RWPE2 (cell line): ENCODE results near the gene STK39.

ENCODE experiments used
- ATAC-seq: fragments of 200-7000 bp; cut with Tn5 transposase; 3 replicates; pipeline ENCODE4 v1.9.1; 2021; ENCODE audit warnings: low read depth
- DNase-seq: peaks from one replicate; pipeline ENCODE4 v3.0.0-alpha.2; 2020; ENCODE audit warnings: low spot score
- H3K27ac ChIP-seq: fragments of 450-650 bp; 2 replicates; pipeline ENCODE4 v1.5.1; 2017; ENCODE audit warnings: mild to moderate bottlenecking; ENCODE audit not compliant: poor library complexity, severe bottlenecking
- H3K27me3 ChIP-seq: fragments of 250-450 bp; sonication (Bioruptor Pico); 2 replicates; pipeline ENCODE4 v1.5.1; 2021; ENCODE audit warnings: mild to moderate bottlenecking, moderate library complexity; ENCODE audit not compliant: insufficient read depth, poor library complexity, severe bottlenecking
- H3K36me3 ChIP-seq: fragments of 250-450 bp; sonication (Bioruptor Pico); 2 replicates; pipeline ENCODE4 v1.5.1; 2020; ENCODE audit warnings: low read depth, mild to moderate bottlenecking, moderate library complexity
- H3K4me1 ChIP-seq: fragments of 250-450 bp; sonication (Bioruptor Pico); 2 replicates; pipeline ENCODE4 v1.5.1; 2021; ENCODE audit warnings: mild to moderate bottlenecking, moderate library complexity; ENCODE audit not compliant: insufficient read depth, poor library complexity, severe bottlenecking
- H3K4me3 ChIP-seq: fragments of 250-450 bp; sonication (Bioruptor Pico); 2 replicates; pipeline ENCODE4 v1.5.1; 2021; ENCODE audit warnings: mild to moderate bottlenecking, moderate library complexity; ENCODE audit not compliant: severe bottlenecking
- H3K9me3 ChIP-seq: fragments of 250-450 bp; sonication (Bioruptor Pico); 2 replicates; pipeline ENCODE4 v1.5.1; 2021; ENCODE audit warnings: mild to moderate bottlenecking, moderate library complexity; ENCODE audit not compliant: severe bottlenecking
- CTCF ChIP-seq: fragments of 450-650 bp; IDR thresholded peaks from one replicate; pipeline ENCODE4 v1.5.1; 2017; ENCODE audit warnings: mild to moderate bottlenecking, moderate library complexity; ENCODE audit not compliant: poor library complexity, severe bottlenecking

The STK39 gene

GRCh38 chr2:168157070-168157469 is 90.3 kb downstream of the STK39 start:
- ATAC-seq (no peak; the same call in 2 of the 3 replicates), DNase-seq (no peak)
- Histone ChIP-seq H3K36me3 (peaks cover 21% of the 10 kb centered on the region), H3K4me3 (no peak overlapping the region), H3K27ac (peak overlapping the region; percentile 3), H3K4me1 (peaks cover 18% of the 10 kb centered on the region), H3K9me3 (no peaks in the 10 kb centered on the region), H3K27me3 (no peaks in the 10 kb centered on the region)
- no peak for TF ChIP-seq CTCF

GRCh38 chr2:168156661-168157060 is 90.7 kb downstream of the STK39 start:
- peaks cover 18% of the 10 kb centered on the region for H3K36me3 ChIP-seq
- ATAC-seq (peak; percentile 91), DNase-seq (peak; percentile 56)
- peak overlapping the region; percentile 3 for H3K27ac ChIP-seq
- peaks cover 18% of the 10 kb centered on the region for H3K4me1 ChIP-seq
- TF ChIP-seq CTCF, result no peak
- no peak overlapping the region for H3K4me3 ChIP-seq
- no peaks in the 10 kb centered on the region for H3K27me3 ChIP-seq
- H3K9me3 ChIP-seq, result no peaks in the 10 kb centered on the region

- H3K27ac ChIP-seq, result peak overlapping the region; percentile 3
- no peaks in the 10 kb centered on the region for H3K9me3 ChIP-seq
- TF ChIP-seq CTCF, result no peak
- H3K4me3 ChIP-seq, result no peak overlapping the region
- H3K36me3 ChIP-seq, result peaks cover 11% of the 10 kb centered on the region; the same call in 1 of the 2 replicates
- H3K4me1 ChIP-seq, result peaks cover 18% of the 10 kb centered on the region
- H3K27me3 ChIP-seq, result no peaks in the 10 kb centered on the region
- no peak for ATAC-seq
- DNase-seq, result no peak
Measured at GRCh38 chr2:168155680-168156079, 91.7 kb downstream of the STK39 start.

- Histone ChIP-seq H3K27me3 (no peaks in the 10 kb centered on the region), H3K4me1 (peaks cover 18% of the 10 kb centered on the region), H3K27ac (no peak overlapping the region), H3K4me3 (no peak overlapping the region), H3K9me3 (no peaks in the 10 kb centered on the region), H3K36me3 (0 out of 2 replicates have a peak, but pooled peaks cover 8% of the 10 kb centered on the region)
- ATAC-seq, result no peak
- no peak for TF ChIP-seq CTCF
- DNase-seq, result no peak
Measured at GRCh38 chr2:168155046-168155445, 92.3 kb downstream of the STK39 start.

- H3K27me3 ChIP-seq, result no peaks in the 10 kb centered on the region
- H3K36me3 ChIP-seq, result 0 out of 2 replicates have a peak, but pooled peaks cover 8% of the 10 kb centered on the region
- no peak for TF ChIP-seq CTCF
- no peak overlapping the region for H3K4me3 ChIP-seq
- no peak for DNase-seq
- H3K27ac ChIP-seq, result no peak overlapping the region
- H3K4me1 ChIP-seq, result peaks cover 16% of the 10 kb centered on the region
- no peaks in the 10 kb centered on the region for H3K9me3 ChIP-seq
- no peak for ATAC-seq
Measured at GRCh38 chr2:168152902-168153530, 94.4 kb downstream of the STK39 start.
